HG02840 (cell line): Measurements from ENCODE around the gene STPG2.

Experiments used
- ATAC-seq: cut with Tn5 transposase; IDR thresholded peaks from one replicate; pipeline ENCODE4 v1.9.1; 2021; ENCODE audit warnings: mild to moderate bottlenecking, moderate library complexity, moderate number of reproducible peaks; ENCODE audit not compliant: unreplicated experiment, low FRiP score

The STPG2 gene

GRCh38 chr4:97851115-97851514 is 292.2 kb downstream of the STPG2 start:
- ATAC-seq = no peak

- no peak for ATAC-seq
These were observed 297.5 kb downstream of the STPG2 start for GRCh38 chr4:97845758-97846157.

GRCh38 chr4:97841512-97841911 is 301.8 kb downstream of the STPG2 start:
- no peak for ATAC-seq

GRCh38 chr4:97836662-97837061 is 306.6 kb downstream of the STPG2 start:
- ATAC-seq = no peak

- no peak for ATAC-seq
These were observed 314.6 kb downstream of the STPG2 start for GRCh38 chr4:97828646-97829045.

- ATAC-seq = no peak
These were observed 324.0 kb downstream of the STPG2 start for GRCh38 chr4:97819294-97819693.

- no peak for ATAC-seq
These were observed 330.5 kb downstream of the STPG2 start for GRCh38 chr4:97812768-97813167.

- no peak for ATAC-seq
These were observed 356.9 kb downstream of the STPG2 start for GRCh38 chr4:97786306-97786920.

- no peak for ATAC-seq
These were observed 365.1 kb downstream of the STPG2 start for GRCh38 chr4:97778174-97778573.

GRCh38 chr4:97774347-97774989 is 368.8 kb downstream of the STPG2 start:
- no peak for ATAC-seq

- ATAC-seq = no peak
These were observed 373.1 kb downstream of the STPG2 start for GRCh38 chr4:97770222-97770621.

- no peak for ATAC-seq
These were observed 381.2 kb downstream of the STPG2 start for GRCh38 chr4:97762115-97762512.

- no peak for ATAC-seq
These were observed 381.7 kb downstream of the STPG2 start for GRCh38 chr4:97761445-97762114.

GRCh38 chr4:97759785-97760184 is 383.5 kb downstream of the STPG2 start:
- ATAC-seq = no peak

- ATAC-seq = no peak
These were observed 390.7 kb downstream of the STPG2 start for GRCh38 chr4:97752599-97752998.

GRCh38 chr4:97747945-97748344 is 395.3 kb downstream of the STPG2 start:
- ATAC-seq = no peak

GRCh38 chr4:97720869-97721432 is 422.3 kb downstream of the STPG2 start:
- no peak for ATAC-seq

GRCh38 chr4:97691111-97691605 is 452.1 kb downstream of the STPG2 start:
- no peak for ATAC-seq

GRCh38 chr4:97670703-97671269 is 472.5 kb downstream of the STPG2 start:
- ATAC-seq = no peak

GRCh38 chr4:97665553-97665952 is 477.7 kb downstream of the STPG2 start:
- no peak for ATAC-seq

GRCh38 chr4:97664741-97665140 is 478.5 kb downstream of the STPG2 start:
- no peak for ATAC-seq
